ENCODE data around the gene CPOX.

CPOX gene

DNA sequence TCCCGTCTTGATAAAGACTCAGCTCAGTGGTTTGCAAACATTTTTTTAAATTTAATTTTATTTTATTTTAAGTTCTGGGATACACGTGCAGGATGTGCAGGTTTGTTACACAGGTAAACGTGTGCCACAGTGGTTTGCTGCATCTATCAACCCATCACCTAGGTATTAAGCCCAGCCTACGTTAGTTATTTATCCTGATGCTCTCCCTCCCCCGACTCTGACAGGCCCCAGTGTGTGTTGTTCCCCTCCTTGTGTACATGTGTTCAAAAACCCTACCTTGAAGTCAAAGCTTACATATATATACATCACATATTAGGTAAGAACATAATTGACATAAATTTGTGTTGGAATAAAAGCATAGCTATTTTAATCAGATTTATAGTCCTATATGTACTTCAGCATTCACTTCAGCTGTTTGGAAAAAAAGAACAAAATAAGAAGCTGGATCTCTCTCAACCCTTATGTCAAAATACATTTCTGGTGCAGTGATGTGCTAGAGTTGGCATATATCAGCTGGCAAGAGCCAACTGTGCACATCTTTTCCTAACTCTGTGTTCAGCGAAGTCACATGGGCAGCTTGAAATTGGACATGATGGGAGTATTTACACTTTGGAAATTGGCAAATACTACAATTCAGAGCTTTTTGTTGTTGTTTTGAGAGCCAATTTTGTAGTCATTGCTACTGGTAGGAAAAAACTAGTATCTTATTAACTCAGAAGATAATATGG lies 35.1 kb downstream of the CPOX start:
- Histone ChIP-seq H3K79me2 (no peaks in the 10 kb centered on the region), H3K36me3 (ENCODE audit: control insufficient read depth, insufficient read depth, low read length) (no peaks in the 10 kb centered on the region), H3K4me2 (ENCODE audit: low read length) (no peak overlapping the region), H3K4me1 (no peaks in the 10 kb centered on the region), H3K4me3 (ENCODE audit: low read depth, low read length) (no peak overlapping the region), H3K27ac (no peak overlapping the region), H2AFZ (no peak overlapping the region), H3K9me3 (ENCODE audit: control insufficient read depth, low read length) (no peaks in the 10 kb centered on the region), H3K9ac (no peak overlapping the region), H3K27me3 (ENCODE audit: control insufficient read depth, insufficient read depth, low read length) (no peaks in the 10 kb centered on the region)
- TF ChIP-seq, protein P1, sequence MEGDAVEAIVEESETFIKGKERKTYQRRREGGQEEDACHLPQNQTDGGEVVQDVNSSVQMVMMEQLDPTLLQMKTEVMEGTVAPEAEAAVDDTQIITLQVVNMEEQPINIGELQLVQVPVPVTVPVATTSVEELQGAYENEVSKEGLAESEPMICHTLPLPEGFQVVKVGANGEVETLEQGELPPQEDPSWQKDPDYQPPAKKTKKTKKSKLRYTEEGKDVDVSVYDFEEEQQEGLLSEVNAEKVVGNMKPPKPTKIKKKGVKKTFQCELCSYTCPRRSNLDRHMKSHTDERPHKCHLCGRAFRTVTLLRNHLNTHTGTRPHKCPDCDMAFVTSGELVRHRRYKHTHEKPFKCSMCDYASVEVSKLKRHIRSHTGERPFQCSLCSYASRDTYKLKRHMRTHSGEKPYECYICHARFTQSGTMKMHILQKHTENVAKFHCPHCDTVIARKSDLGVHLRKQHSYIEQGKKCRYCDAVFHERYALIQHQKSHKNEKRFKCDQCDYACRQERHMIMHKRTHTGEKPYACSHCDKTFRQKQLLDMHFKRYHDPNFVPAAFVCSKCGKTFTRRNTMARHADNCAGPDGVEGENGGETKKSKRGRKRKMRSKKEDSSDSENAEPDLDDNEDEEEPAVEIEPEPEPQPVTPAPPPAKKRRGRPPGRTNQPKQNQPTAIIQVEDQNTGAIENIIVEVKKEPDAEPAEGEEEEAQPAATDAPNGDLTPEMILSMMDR (IDR thresholded peaks at IDR 0.05) = no peak

DNA sequence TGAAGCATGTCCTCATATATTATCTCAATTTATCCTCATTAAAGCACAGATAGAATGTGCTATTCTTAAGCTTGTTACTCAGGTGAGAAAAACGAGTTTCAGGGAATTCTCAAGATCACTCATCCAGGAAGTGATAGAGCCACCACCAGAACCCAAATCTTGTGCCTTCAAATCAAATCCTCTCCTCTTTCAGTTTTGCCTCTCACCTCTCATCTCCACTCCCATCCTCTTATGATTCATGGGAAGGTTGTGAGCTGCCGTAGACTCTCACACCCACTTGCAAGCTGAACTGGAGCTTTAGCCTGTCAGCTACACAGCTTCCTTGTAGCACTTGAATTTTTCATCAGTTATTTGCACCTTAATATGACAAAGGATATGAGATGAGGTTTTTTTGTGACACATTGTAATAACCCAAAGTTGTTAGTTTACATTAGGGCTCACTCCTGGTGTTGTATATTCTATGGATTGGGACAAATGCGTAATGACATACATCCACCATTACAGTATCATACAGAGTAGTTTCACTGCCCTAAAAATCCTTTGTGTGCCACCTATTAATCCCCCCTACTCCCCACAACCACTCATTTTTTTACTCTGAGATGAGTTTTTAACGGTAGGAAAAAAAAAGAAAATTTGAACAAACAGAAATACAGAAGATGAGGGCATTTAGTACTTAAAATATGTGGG lies 35.9 kb downstream of the CPOX start:
- Histone ChIP-seq H3K79me2 (no peaks in the 10 kb centered on the region), H3K9ac (no peak overlapping the region), H3K27me3 (ENCODE audit: control insufficient read depth, insufficient read depth, low read length) (no peaks in the 10 kb centered on the region), H3K9me3 (ENCODE audit: control insufficient read depth, low read length) (no peaks in the 10 kb centered on the region), H3K4me3 (ENCODE audit: low read depth, low read length) (no peak overlapping the region), H3K4me2 (ENCODE audit: low read length) (no peak overlapping the region), H3K4me1 (no peaks in the 10 kb centered on the region), H3K36me3 (ENCODE audit: control insufficient read depth, insufficient read depth, low read length) (no peaks in the 10 kb centered on the region), H2AFZ (no peak overlapping the region), H3K27ac (no peak overlapping the region)
- TF ChIP-seq, protein P1 (IDR thresholded peaks at IDR 0.05) = no peak

DNA sequence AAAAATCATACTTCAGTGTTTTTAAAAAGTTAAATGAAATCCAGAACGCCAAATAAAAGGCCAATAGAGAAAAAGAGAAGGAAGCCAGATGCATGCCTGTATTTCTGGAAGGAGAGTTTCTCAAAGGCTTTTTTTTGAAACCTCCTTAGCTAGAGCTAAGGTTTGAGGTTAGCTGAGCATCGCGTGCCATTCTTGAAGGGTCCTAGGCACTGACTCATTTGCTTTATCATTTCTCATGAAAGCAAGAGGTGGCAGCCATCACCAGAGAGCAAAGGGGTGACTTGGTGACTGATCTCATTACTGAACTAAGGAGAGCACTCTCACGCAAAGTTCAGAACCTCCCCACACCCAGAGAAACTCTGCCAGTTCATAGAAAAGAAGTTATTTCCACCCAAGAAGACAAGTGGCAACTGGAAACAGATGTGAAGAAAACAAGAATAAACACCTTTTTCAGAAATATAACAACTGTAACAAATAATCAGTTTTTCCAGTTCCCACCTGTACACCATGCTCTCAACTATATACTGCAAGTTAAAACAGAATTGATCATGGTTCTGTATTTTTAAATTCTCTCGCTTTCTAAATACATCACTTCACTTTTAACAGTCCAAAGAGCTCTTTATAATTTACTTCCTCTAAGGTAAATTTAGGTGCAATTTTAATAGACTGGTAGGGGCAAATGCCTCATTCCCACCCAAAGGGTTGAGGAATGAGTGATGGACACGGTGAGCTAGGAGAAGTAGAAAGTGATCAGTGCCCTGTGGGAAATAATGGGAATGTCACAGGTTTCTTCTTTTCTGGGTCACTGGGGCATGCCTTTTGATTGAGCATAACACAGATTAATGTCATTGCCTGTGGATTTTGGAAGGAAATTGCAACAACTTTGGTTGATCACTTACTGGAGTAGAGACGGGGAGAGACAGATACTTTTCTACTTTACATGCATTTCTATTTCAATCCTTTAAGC lies 37.0 kb downstream of the CPOX start:
- H3K4me3 ChIP-seq (ENCODE audit: low read depth, low read length) = no peak overlapping the region
- TF ChIP-seq, protein P1 (IDR thresholded peaks at IDR 0.05) = no peak
- H3K27ac ChIP-seq = no peak overlapping the region
- H3K4me1 ChIP-seq = no peaks in the 10 kb centered on the region
- H3K4me2 ChIP-seq (ENCODE audit: low read length) = no peak overlapping the region
- H2AFZ ChIP-seq = no peak overlapping the region
- no peaks in the 10 kb centered on the region for H3K27me3 ChIP-seq (ENCODE audit: control insufficient read depth, insufficient read depth, low read length)
- no peaks in the 10 kb centered on the region for H3K36me3 ChIP-seq (ENCODE audit: control insufficient read depth, insufficient read depth, low read length)
- H3K79me2 ChIP-seq = no peaks in the 10 kb centered on the region
- H3K9me3 ChIP-seq (ENCODE audit: control insufficient read depth, low read length) = no peaks in the 10 kb centered on the region
- no peak overlapping the region for H3K9ac ChIP-seq

DNA sequence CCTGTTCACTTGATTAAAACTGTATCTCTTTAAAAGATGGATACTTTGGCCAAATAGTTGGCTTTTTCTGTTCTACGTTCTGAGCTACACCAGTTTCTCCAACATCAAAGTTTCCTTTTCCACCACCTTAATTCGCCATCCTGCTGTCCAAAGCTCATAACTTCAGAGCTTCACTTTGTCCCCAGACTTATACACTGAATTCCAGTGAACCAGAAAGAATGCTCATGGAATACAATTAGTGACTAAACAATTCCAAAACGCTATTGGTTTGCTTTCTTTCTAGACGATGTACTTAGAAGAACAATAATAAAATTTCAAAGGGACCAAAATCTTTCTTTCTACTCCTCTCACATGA lies 38.4 kb downstream of the CPOX start:
- no peak overlapping the region for H2AFZ ChIP-seq
- H3K27ac ChIP-seq = no peak overlapping the region
- TF ChIP-seq, protein P1 (IDR thresholded peaks at IDR 0.05) = no peak
- no peaks in the 10 kb centered on the region for H3K79me2 ChIP-seq
- H3K36me3 ChIP-seq (ENCODE audit: control insufficient read depth, insufficient read depth, low read length) = no peaks in the 10 kb centered on the region
- no peak overlapping the region for H3K9ac ChIP-seq
- H3K9me3 ChIP-seq (ENCODE audit: control insufficient read depth, low read length) = no peaks in the 10 kb centered on the region
- no peaks in the 10 kb centered on the region for H3K4me1 ChIP-seq
- no peak overlapping the region for H3K4me2 ChIP-seq (ENCODE audit: low read length)
- H3K27me3 ChIP-seq (ENCODE audit: control insufficient read depth, insufficient read depth, low read length) = no peaks in the 10 kb centered on the region
- H3K4me3 ChIP-seq (ENCODE audit: low read depth, low read length) = no peak overlapping the region

Measured in parathyroid adenoma (tissue), 2 donors.